NCI-H748 treated with DMSO at 0.1 percent for 48 hours (cell line): ENCODE results near the gene BHMT2.
A peak's percentile ranks its signal among the peaks of the same experiment; 100 is the strongest.

Source experiments
- DNase-seq: peaks from one replicate; lab custom pipeline; 2025; lab: John Stamatoyannopoulos, UW

BHMT2 gene

GRCh38 chr5:79062436-79062835 lies 7.1 kb upstream of the BHMT2 start:
- no peak for DNase-seq

- DNase-seq = no peak
Measured at GRCh38 chr5:79070350-79070667, 742 bp downstream of the BHMT2 start.

- no peak for DNase-seq
Measured at GRCh38 chr5:79074641-79075040, 5.1 kb downstream of the BHMT2 start.

- no peak for DNase-seq
Measured at GRCh38 chr5:79075646-79076426, 6.3 kb downstream of the BHMT2 start.

- DNase-seq = no peak
Measured at GRCh38 chr5:79076819-79077218, 7.3 kb downstream of the BHMT2 start.

- DNase-seq = no peak
Measured at GRCh38 chr5:79077680-79078365, 8.3 kb downstream of the BHMT2 start.

- no peak for DNase-seq
Measured at GRCh38 chr5:79080804-79081203, 11.2 kb downstream of the BHMT2 start.

GRCh38 chr5:79081779-79082178 lies 12.2 kb downstream of the BHMT2 start:
- DNase-seq = no peak

GRCh38 chr5:79086116-79086515 lies 16.5 kb downstream of the BHMT2 start:
- no peak for DNase-seq

GRCh38 chr5:79088507-79088906 lies 18.9 kb downstream of the BHMT2 start:
- no peak for DNase-seq

- no peak for DNase-seq
Measured at GRCh38 chr5:79091064-79091463, 21.5 kb downstream of the BHMT2 start.

- peak; percentile 89 for DNase-seq
Measured at GRCh38 chr5:79093762-79094161, 24.2 kb downstream of the BHMT2 start.

GRCh38 chr5:79105868-79106267 lies 36.3 kb downstream of the BHMT2 start:
- no peak for DNase-seq

GRCh38 chr5:79107020-79107796 lies 37.6 kb downstream of the BHMT2 start:
- no peak for DNase-seq

- DNase-seq = no peak
Measured at GRCh38 chr5:79108086-79108485, 38.5 kb downstream of the BHMT2 start.

GRCh38 chr5:79108792-79109191 lies 39.2 kb downstream of the BHMT2 start:
- no peak for DNase-seq

GRCh38 chr5:79109527-79110492 lies 40.2 kb downstream of the BHMT2 start:
- no peak for DNase-seq

- no peak for DNase-seq
Measured at GRCh38 chr5:79111387-79111959, 41.9 kb downstream of the BHMT2 start, which contains the start of gene BHMT. BHMT (plus strand) TSS chr5:79111809; CDS start chr5:79111886, 77 bp downstream.

GRCh38 chr5:79111960-79112702 lies 42.6 kb downstream of the BHMT2 start:
- no peak for DNase-seq

GRCh38 chr5:79112703-79113058 lies 43.1 kb downstream of the BHMT2 start:
- DNase-seq = no peak

GRCh38 chr5:79119486-79119885 lies 49.9 kb downstream of the BHMT2 start:
- DNase-seq = no peak
